SK-N-SH (cell line): ENCODE measurements around the gene DCAF16. TPM values are rescaled to one million over a fixed set of nuclear protein-coding genes. Genes with fewer than 3 reads are reported as not detected.

Experiments used
- CTCF ChIA-PET: fragments of 300-600, 350-600 bp; formaldehyde crosslinking; extraction: SDS; loops from one replicate; lab custom pipeline; 2021; lab: Yijun Ruan, JAX
- POLR2A ChIA-PET: fragments of 350-600 bp; sonication (Branson Sonifier 250); formaldehyde crosslinking; extraction: SDS; loops from one replicate; lab custom pipeline; 2020; ENCODE audit warnings: antibody characterized with exemption, inconsistent platforms; lab: Yijun Ruan, JAX
- DNase-seq: peaks from one replicate; pipeline ENCODE4 v3.0.0; 2012
- H2AFZ ChIP-seq: fragments of 200-600 bp; sonication (generic); 2 replicates; pipeline ENCODE4 v1.8.1; 2016; ENCODE audit warnings: antibody characterized with exemption, mild to moderate bottlenecking, low read depth
- H3F3A ChIP-seq: fragments of 200-600 bp; sonication (generic); replicated peaks from 2 replicates; pipeline ENCODE3; 2016; ENCODE audit warnings: antibody characterized with exemption, mild to moderate bottlenecking; ENCODE audit not compliant: insufficient read depth
- H3K27ac ChIP-seq, 2 experiments: fragments of 200-500 bp in 1 of 2; fragments of 200-600 bp in 1 of 2; sonication (Bioruptor generic) in 1 of 2; sonication (generic), shearing (Covaris generic) in 1 of 2; 2 replicates each; pipeline versions ENCODE4 v1.5.1 to v1.6.1; 2014 to 2016; ENCODE audit warnings: low read depth in 2 of 2, inconsistent platforms in 1 of 2, low read length in 1 of 2, mild to moderate bottlenecking in 1 of 2, mixed read lengths in 1 of 2
- H3K27me3 ChIP-seq: fragments of 200-600 bp; sonication (generic), shearing (Covaris generic); 2 replicates; pipeline ENCODE4 v1.6.1; 2016; ENCODE audit warnings: mixed run types; ENCODE audit not compliant: insufficient read depth
- H3K36me3 ChIP-seq, 2 experiments: fragments of 200-500 bp in 1 of 2; fragments of 200-600 bp in 1 of 2; sonication (Bioruptor generic) in 1 of 2; sonication (generic) in 1 of 2; replicated peaks in 1 of 2; 2 replicates each; pipeline versions ENCODE3 to v1.5.1; 2014 to 2016; ENCODE audit warnings: low read length in 1 of 2, mild to moderate bottlenecking in 1 of 2; ENCODE audit not compliant: insufficient read depth in 2 of 2, control insufficient read depth in 1 of 2
- H3K4me1 ChIP-seq, 2 experiments: fragments of 200-500 bp in 1 of 2; fragments of 200-600 bp in 1 of 2; sonication (Bioruptor generic) in 1 of 2; sonication (generic), shearing (Covaris generic) in 1 of 2; 2 replicates each; pipeline versions ENCODE4 v1.5.1 to v1.6.1; 2014 to 2016; ENCODE audit warnings: low read depth in 1 of 2, low read length in 1 of 2, mixed run types in 1 of 2; ENCODE audit not compliant: insufficient read depth in 2 of 2, control insufficient read depth in 1 of 2
- H3K4me2 ChIP-seq: fragments of 200-600 bp; sonication (generic), shearing (Covaris generic); 2 replicates; pipeline ENCODE4 v1.6.1; 2017; ENCODE audit warnings: mixed run types
- H3K4me3 ChIP-seq, 2 experiments: fragments of 200-500 bp in 1 of 2; fragments of 200-600 bp in 1 of 2; sonication (Bioruptor generic) in 1 of 2; sonication (generic), shearing (Covaris generic) in 1 of 2; 2 replicates each; pipeline versions ENCODE4 v1.5.1 to v1.8.1; 2014 to 2016; ENCODE audit warnings: low read depth in 2 of 2, inconsistent platforms in 1 of 2, low read length in 1 of 2, mild to moderate bottlenecking in 1 of 2, mixed read lengths in 1 of 2, moderate library complexity in 1 of 2
- H3K79me2 ChIP-seq: fragments of 200-600 bp; sonication (generic); 2 replicates; pipeline ENCODE4 v1.8.1; 2017; ENCODE audit warnings: mild to moderate bottlenecking; ENCODE audit not compliant: insufficient read depth
- H3K9ac ChIP-seq: fragments of 200-600 bp; sonication (generic); 2 replicates; pipeline ENCODE4 v1.6.1; 2017; ENCODE audit warnings: mixed run types
- H3K9me2 ChIP-seq: fragments of 200-600 bp; sonication (generic); 2 replicates; pipeline ENCODE4 v1.6.1; 2017; ENCODE audit warnings: mixed run types
- H3K9me3 ChIP-seq: fragments of 200-600 bp; sonication (generic); 2 replicates; pipeline ENCODE4 v1.6.1; 2017; ENCODE audit warnings: mixed run types, mild to moderate bottlenecking, moderate library complexity
- H4K20me1 ChIP-seq: fragments of 200-600 bp; sonication (generic); 2 replicates; pipeline ENCODE4 v1.6.1; 2017; ENCODE audit warnings: mild to moderate bottlenecking, mixed run types; ENCODE audit not compliant: insufficient read depth
- GATA2 ChIP-seq: sonication (generic); formaldehyde crosslinking; IDR thresholded peaks from 2 replicates; pipeline ENCODE4 v1.5.0; 2020; ENCODE audit warnings: mild to moderate bottlenecking, missing genetic modification reagents
- IRF3 ChIP-seq: fragments of 150-350 bp; IDR thresholded peaks from 2 replicates; pipeline ENCODE4 v1.6.1; 2016; ENCODE audit warnings: mild to moderate bottlenecking, low read depth, low read length
- JUND ChIP-seq: IDR thresholded peaks from 2 replicates; pipeline ENCODE4 v1.4.0; 2012
- MXI1 ChIP-seq: IDR thresholded peaks from 2 replicates; pipeline ENCODE4 v1.6.1; 2012; ENCODE audit warnings: mild to moderate bottlenecking, low read depth, low read length, improper control_type of control experiment
- NRF1 ChIP-seq: IDR thresholded peaks from 2 replicates; pipeline ENCODE4 v1.6.1; 2012; ENCODE audit warnings: low read depth, mild to moderate bottlenecking, low read length
- PBX3 ChIP-seq: IDR thresholded peaks from 2 replicates; pipeline ENCODE4; 2012
- REST ChIP-seq: IDR thresholded peaks from 2 replicates; pipeline ENCODE4 v1.6.1; 2012; ENCODE audit warnings: mild to moderate bottlenecking, low read depth, low read length, moderate library complexity
- USF2 ChIP-seq: fragments of 150-350 bp; IDR thresholded peaks from 2 replicates; pipeline ENCODE4 v1.6.1; 2017; ENCODE audit warnings: antibody characterized with exemption, low read length, low read depth, borderline replicate concordance
- WGBS: methylation state at CpG from one replicate; pipeline ENCODE4 v1.1.6; 2017; ENCODE audit warnings: low lambda C conversion rate; 5-methylcytosine and 5-hydroxymethylcytosine counted together
- polyA plus RNA-seq, 3 experiments: library from polyadenylated mRNA; depleted of rRNA; stranded (reverse); fragments of >200 nt; gene quantifications; 2 replicates each; pipeline ENCODE4 v1.2.3, GENCODE V29; 2012

DCAF16 gene
- polyA plus RNA-seq, 1 of the 3 experiments (the other 2 are of a cell fraction): 23.5 TPM

- H4K20me1 ChIP-seq: 0 out of 2 replicates have a peak, but pooled peaks cover 5% of the 10 kb centered on the region
- H3K79me2 ChIP-seq: peaks cover 97% of the 10 kb centered on the region
- H3K27ac ChIP-seq: peak overlapping the region in 1 of 2 experiments; percentile 61; a peak in 3 of 4 replicates
- no peaks in the 10 kb centered on the region for H3K27me3 ChIP-seq
- H3K4me3 ChIP-seq: no peak overlapping the region; a peak in 1 of 4 replicates
- peak overlapping the region; percentile 87 for H2AFZ ChIP-seq
- peaks cover 0 to 6% of the 10 kb centered on the region in 2 experiments; a peak in 2 of 4 replicates for H3K4me1 ChIP-seq
- ChIA-PET POLR2A (no interaction called here), CTCF (interaction anchor here (1.1 kb wide), 1 partner anchor 554 kb away, joined by 4 read pairs; no protein-coding TSS in a partner anchor)
- DNase-seq: no peak
- peak overlapping the region; percentile 73; the same call in 1 of the 2 replicates for H3K9ac ChIP-seq
- TF ChIP-seq NRF1 (0 out of 2 replicates have a peak, but pooled peaks have one; percentile 20), IRF3 (no peak)
- TF ChIP-seq, all 33 proteins: peak for 1
- Histone ChIP-seq H3K9me3 (no peaks in the 10 kb centered on the region), H3K9me2 (no peaks in the 10 kb centered on the region), H3F3A (peaks cover 20% of the 10 kb centered on the region), H3K36me3 (peaks cover 7 to 20% of the 10 kb centered on the region in 2 experiments), H3K4me2 (peak overlapping the region; percentile 89)
- 36% methylated on average over 3 of the region's 3 CpGs for WGBS
Observed at GRCh38 chr4:17814140-17814539, 3.6 kb upstream of the DCAF16 start.

- DNase-seq: no peak
- Histone ChIP-seq H4K20me1 (peaks cover 15% of the 10 kb centered on the region), H3K79me2 (peaks cover 97% of the 10 kb centered on the region), H3K4me2 (peak overlapping the region; percentile 89), H3K9me2 (no peaks in the 10 kb centered on the region), H3K9me3 (no peaks in the 10 kb centered on the region), H3K4me1 (peaks cover 1 to 11% of the 10 kb centered on the region in 2 experiments; a peak in 3 of 4 replicates), H2AFZ (peak overlapping the region; percentile 87), H3K36me3 (peaks cover 5 to 13% of the 10 kb centered on the region in 2 experiments), H3K4me3 (peak overlapping the region; percentile 89 to 98; a peak in 3 of 4 replicates), H3K27ac (peak overlapping the region; percentile 61 to 76; a peak in 3 of 4 replicates), H3F3A (peaks cover 20% of the 10 kb centered on the region), H3K9ac (peak overlapping the region; percentile 73), H3K27me3 (no peaks in the 10 kb centered on the region)
- 27% methylated on average over 3 of the region's 3 CpGs for WGBS
- CTCF ChIA-PET: interaction anchor here (1.1 kb wide), 1 partner anchor 556 kb away, joined by 4 read pairs; no protein-coding TSS in a partner anchor
- POLR2A ChIA-PET: no interaction called here
- TF ChIP-seq GATA2 (peak; percentile 18; the same call in 1 of the 2 replicates), MXI1 (no peak)
Observed at GRCh38 chr4:17812801-17813200, 2.2 kb upstream of the DCAF16 start.

GRCh38 chr4:17812125-17812524, 1.6 kb upstream of the DCAF16 start:
- no peak for DNase-seq
- POLR2A ChIA-PET: no interaction called here
- Histone ChIP-seq H3K9me2 (no peaks in the 10 kb centered on the region), H3K79me2 (peaks cover 97% of the 10 kb centered on the region), H3K9ac (peak overlapping the region; percentile 73), H3K36me3 (peaks cover 5 to 15% of the 10 kb centered on the region in 2 experiments), H4K20me1 (peaks cover 22% of the 10 kb centered on the region), H3K9me3 (no peaks in the 10 kb centered on the region), H2AFZ (peak overlapping the region; percentile 87), H3K4me1 (peaks cover 4 to 17% of the 10 kb centered on the region in 2 experiments; a peak in 2 of 4 replicates), H3K27me3 (no peaks in the 10 kb centered on the region), H3K4me3 (peak overlapping the region; percentile 89 to 98; a peak in 3 of 4 replicates), H3F3A (peaks cover 17% of the 10 kb centered on the region), H3K4me2 (peak overlapping the region; percentile 89), H3K27ac (peak overlapping the region; percentile 61 to 76; a peak in 3 of 4 replicates)
- whole genome bisulfite sequencing: 6% methylated on average over 3 of the region's 3 CpGs
- CTCF ChIA-PET: no interaction called here
- TF ChIP-seq JUND (no peak), USF2 (no peak), REST (no peak), PBX3 (no peak), IRF3 (no peak)
